ENCODE data around the gene BLTP3B. TPM values are rescaled to one million over a fixed set of nuclear protein-coding genes. Genes with fewer than 3 reads are reported as not detected.

Gene BLTP3B
- total RNA-seq, 1 donor from 2014 or later = 8.3 TPM

DNA sequence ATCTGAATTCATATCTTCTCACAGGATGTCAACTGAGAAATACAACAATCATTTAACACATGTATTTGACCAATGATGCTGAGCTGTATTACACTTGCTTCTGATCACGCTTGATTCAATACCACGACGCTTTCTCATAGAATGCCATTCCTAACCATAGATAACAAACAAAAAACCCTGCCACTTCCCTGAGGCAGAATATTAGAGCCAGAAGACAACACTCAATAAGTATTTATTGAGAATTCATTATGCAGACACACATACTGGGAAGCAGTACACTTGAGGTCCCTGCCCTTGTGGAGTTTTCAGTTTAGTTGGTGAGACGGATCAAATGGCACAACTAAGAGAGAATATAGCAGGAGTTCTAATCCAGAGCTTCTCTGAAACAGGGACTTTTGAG lies 32.4 kb downstream of the BLTP3B start:
- DNase-seq (ENCODE audit: low read depth in 2 of 2) = no peak

DNA sequence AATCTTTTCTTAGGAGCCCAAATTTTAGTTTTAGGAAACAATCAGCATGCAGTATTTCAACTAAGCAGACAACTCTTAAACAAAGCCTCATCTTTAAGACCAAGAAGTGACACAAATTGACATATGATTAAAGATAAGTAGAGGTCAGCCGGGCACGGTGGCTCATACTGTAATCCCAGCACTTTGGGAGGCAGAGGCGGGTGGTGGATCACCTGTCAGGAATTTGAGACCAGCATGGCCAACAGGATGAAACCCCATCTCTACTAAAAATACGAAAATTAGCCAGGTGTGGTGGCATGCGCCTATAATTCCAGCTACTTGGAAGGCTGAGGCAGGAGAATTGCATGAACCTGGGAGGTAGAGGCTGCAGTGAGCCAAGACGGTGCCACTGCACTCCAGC lies 35.8 kb downstream of the BLTP3B start:
- DNase-seq (ENCODE audit: low read depth in 2 of 2) = no peak

DNA sequence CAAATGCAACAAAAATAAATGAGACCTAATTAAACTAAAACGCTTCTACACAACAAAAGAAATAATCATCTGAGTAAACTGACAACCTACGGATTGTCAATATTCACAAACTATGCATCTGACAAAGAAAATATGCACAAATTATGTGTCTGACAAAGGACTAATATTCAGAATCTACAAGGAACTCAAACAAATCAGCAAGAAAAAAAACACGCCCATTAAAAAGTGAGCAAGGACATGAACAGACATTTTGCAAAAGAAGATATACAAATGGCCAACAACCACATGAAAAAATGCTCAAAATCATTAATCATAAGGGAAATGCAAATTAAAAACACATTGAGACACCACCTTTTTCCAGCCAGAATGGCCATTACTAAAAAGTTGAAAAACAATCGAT lies 37.0 kb downstream of the BLTP3B start:
- no peak for DNase-seq (ENCODE audit: low read depth in 2 of 2)

DNA sequence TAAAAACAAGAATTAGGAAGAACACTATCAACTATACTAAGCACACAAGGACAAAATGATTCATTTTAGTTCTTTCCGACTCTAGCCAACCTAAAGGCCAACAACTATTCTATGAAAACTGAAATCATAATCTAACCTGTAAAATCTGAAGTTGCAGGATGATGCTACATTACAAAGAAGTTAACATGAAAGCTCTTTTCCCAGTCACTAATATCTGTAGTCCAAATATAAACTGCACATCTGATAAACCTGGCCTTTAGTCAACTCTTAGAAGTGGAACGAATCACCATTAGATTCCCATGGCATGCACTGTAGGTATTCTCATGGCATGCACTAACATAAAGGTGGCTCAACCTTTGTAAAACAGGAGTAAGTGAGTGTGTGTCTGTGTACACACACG lies 41.7 kb downstream of the BLTP3B start:
- DNase-seq (ENCODE audit: low read depth in 2 of 2) = no peak

Other genes with a start within 250 kb of the BLTP3B start
- 0.20 and 0.22 TPM in 2 replicates for gene ANKS1B, start 157.9 kb downstream of the BLTP3B start, total RNA-seq
- gene ACTR6, start 57.9 kb upstream of the BLTP3B start, total RNA-seq = 6.5 and 7.9 TPM in 2 replicates
- gene DEPDC4, start 124.2 kb upstream of the BLTP3B start, total RNA-seq = 0.20 and 0.22 TPM in 2 replicates
- gene SCYL2, start 124.3 kb upstream of the BLTP3B start, total RNA-seq = 31.7 and 34.0 TPM in 2 replicates
- gene SLC17A8, start 214.2 kb upstream of the BLTP3B start, total RNA-seq = not detected in 2 replicates